ENCODE data around the gene CES5A. TPM values are rescaled to one million over a fixed set of nuclear protein-coding genes. Genes with fewer than 3 reads are reported as not detected.

CES5A gene
- total RNA-seq, 4 donors from 2014 or later, result not detected

DNA sequence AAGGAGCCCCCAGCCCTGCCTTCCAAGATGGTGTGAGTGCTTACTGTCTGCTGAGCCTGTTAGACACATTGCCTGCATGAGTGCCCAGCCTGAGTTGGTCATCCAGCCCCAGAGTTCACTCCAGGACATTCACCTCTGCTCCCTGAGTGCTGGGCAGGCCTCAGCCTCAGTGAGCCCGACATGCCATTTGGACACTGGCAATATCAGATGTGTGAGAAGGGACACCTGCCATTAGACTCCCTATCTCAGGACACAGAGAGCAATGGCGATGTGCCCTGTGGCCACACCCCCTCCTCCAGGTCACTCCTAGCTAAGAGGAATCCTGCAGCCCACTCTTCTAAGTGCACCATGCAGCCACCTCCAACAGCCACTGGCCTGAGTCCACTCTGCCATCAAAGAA lies 34.7 kb upstream of the CES5A start:
- Histone ChIP-seq H3K27me3 (no peaks in the 10 kb centered on the region), H3K4me1 (no peaks in the 10 kb centered on the region), H3K4me3 (no peak overlapping the region), H3K9me3 (peaks cover 0 to 11% (median 0%) of the 10 kb centered on the region in 3 donors), H3K36me3 (no peaks in the 10 kb centered on the region), H3K27ac (no peak overlapping the region)
- no peak for ATAC-seq
- no CpG with 5 or more reads among the region's 2 CpGs for WGBS, 2 donors (ENCODE audit: low coverage in 1 of 2)
- TF ChIP-seq POLR2A (IDR thresholded peaks at IDR 0.05) (no peak), POLR2AphosphoS5 (IDR thresholded peaks at IDR 0.05) (no peak), CTCF (IDR thresholded peaks at IDR 0.05) (no peak), EP300 (IDR thresholded peaks at IDR 0.05) (no peak)

GRCh38 chr16:55908641-55909040 lies 33.5 kb upstream of the CES5A start:
- Histone ChIP-seq H3K9me3 (peaks cover 0 to 24% (median 0%) of the 10 kb centered on the region in 3 donors), H3K36me3 (no peaks in the 10 kb centered on the region), H3K27ac (no peak overlapping the region), H3K27me3 (no peaks in the 10 kb centered on the region), H3K4me1 (no peaks in the 10 kb centered on the region), H3K4me3 (no peak overlapping the region)
- WGBS, 2 donors (ENCODE audit: low coverage in 1 of 2), result 80 to 94% methylated on average over 1 to 3 of the region's 4 CpGs
- no peak for TF ChIP-seq CTCF (IDR thresholded peaks at IDR 0.05)
- no peak for TF ChIP-seq POLR2A (IDR thresholded peaks at IDR 0.05)
- no peak for TF ChIP-seq POLR2AphosphoS5 (IDR thresholded peaks at IDR 0.05)
- no peak for TF ChIP-seq EP300 (IDR thresholded peaks at IDR 0.05)
- ATAC-seq, result no peak

GRCh38 chr16:55907661-55908060 lies 32.5 kb upstream of the CES5A start:
- H3K36me3 ChIP-seq, result no peaks in the 10 kb centered on the region
- no peaks in the 10 kb centered on the region for H3K4me1 ChIP-seq
- no peak overlapping the region for H3K27ac ChIP-seq
- H3K4me3 ChIP-seq, result no peak overlapping the region
- H3K9me3 ChIP-seq, result peaks cover 0 to 29% (median 0%) of the 10 kb centered on the region in 3 donors
- WGBS, 2 donors (ENCODE audit: low coverage in 1 of 2), result 83 to 84% methylated on average over 2 to 3 of the region's 3 CpGs
- no peak for ATAC-seq
- TF ChIP-seq CTCF (IDR thresholded peaks at IDR 0.05) (no peak), POLR2AphosphoS5 (IDR thresholded peaks at IDR 0.05) (no peak), POLR2A (IDR thresholded peaks at IDR 0.05) (no peak), EP300 (IDR thresholded peaks at IDR 0.05) (no peak)
- H3K27me3 ChIP-seq, result no peaks in the 10 kb centered on the region

DNA sequence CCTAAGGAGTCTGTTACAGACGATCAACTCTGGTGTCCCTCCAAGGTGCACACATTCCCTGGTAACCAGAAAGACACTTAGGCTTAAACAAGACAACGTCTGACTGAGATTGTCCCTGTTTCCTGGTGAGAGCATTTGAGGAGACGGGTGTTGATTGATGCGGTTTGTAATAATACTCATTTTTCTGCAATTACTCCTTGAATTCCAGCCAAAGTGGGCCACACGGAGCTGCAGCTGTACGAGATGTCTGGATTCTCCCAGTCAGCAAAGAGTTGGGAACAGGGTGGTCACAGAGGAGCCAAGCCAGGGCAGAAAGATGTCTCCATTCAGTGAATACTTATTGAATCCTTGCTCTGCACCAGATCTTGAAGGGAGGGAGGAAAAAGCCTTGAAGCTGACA lies 30.9 kb upstream of the CES5A start:
- TF ChIP-seq POLR2AphosphoS5 (IDR thresholded peaks at IDR 0.05) (no peak), CTCF (IDR thresholded peaks at IDR 0.05) (no peak), EP300 (IDR thresholded peaks at IDR 0.05) (no peak), POLR2A (IDR thresholded peaks at IDR 0.05) (no peak)
- Histone ChIP-seq H3K4me1 (no peaks in the 10 kb centered on the region), H3K36me3 (no peaks in the 10 kb centered on the region), H3K27ac (no peak overlapping the region), H3K9me3 (peaks cover 0 to 28% (median 0%) of the 10 kb centered on the region in 3 donors), H3K27me3 (no peaks in the 10 kb centered on the region), H3K4me3 (no peak overlapping the region)
- no peak for ATAC-seq
- WGBS, 2 donors (ENCODE audit: low coverage in 1 of 2), result 0 to 20% methylated on average over 2 to 4 of the region's 6 CpGs

- Histone ChIP-seq H3K4me1 (no peaks in the 10 kb centered on the region), H3K9me3 (peaks cover 0 to 23% (median 0%) of the 10 kb centered on the region in 3 donors), H3K36me3 (no peaks in the 10 kb centered on the region), H3K4me3 (no peak overlapping the region), H3K27me3 (no peaks in the 10 kb centered on the region), H3K27ac (no peak overlapping the region)
- 86 to 92% methylated on average over 2 to 5 of the region's 7 CpGs for WGBS, 2 donors (ENCODE audit: low coverage in 1 of 2)
- no peak for TF ChIP-seq POLR2A (IDR thresholded peaks at IDR 0.05)
- TF ChIP-seq EP300 (IDR thresholded peaks at IDR 0.05), result no peak
- TF ChIP-seq POLR2AphosphoS5 (IDR thresholded peaks at IDR 0.05), result no peak
- TF ChIP-seq CTCF (IDR thresholded peaks at IDR 0.05), result no peak
- ATAC-seq, result no peak
These were observed 30.5 kb upstream of the CES5A start for GRCh38 chr16:55905651-55906050.

Measured in gastroesophageal sphincter (tissue), 4 donors.